Pulmonary artery endothelial cell (primary cell): ENCODE data around the gene SLITRK5. TPM values are rescaled to one million over a fixed set of nuclear protein-coding genes. Genes with fewer than 3 reads are reported as not detected.

Experiments
- DNase-seq: peaks from one replicate; pipeline ENCODE4 v3.0.0-alpha.2; 2011; ENCODE audit warnings: low read depth, low spot score
- total RNA-seq: library from RNA; depleted of rRNA; stranded (reverse); fragments of >200 nt; gene quantifications from 2 replicates; pipeline ENCODE4 v1.2.3, GENCODE V29; 2014

SLITRK5 gene
- total RNA-seq, 1 donor from 2014 or later, result not detected

DNA sequence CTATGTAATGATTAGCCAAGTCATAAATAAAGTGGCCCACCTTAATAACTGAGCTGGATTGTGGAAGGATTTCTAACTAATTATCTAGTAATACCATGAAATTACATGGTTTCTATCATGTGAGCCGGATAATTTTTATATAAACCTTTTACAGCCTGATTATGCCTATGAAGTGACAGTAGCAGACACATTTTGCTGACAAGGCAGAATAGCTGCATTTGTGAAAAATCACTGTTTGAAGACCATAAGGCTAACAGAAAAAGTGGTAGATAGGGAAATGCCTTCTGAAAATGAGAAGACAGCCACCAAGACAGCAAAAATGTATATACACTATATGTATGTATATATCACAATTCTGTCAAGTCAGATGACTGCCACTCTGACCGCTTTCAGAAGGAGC, 27.1 kb downstream of the SLITRK5 start:
- DNase-seq, result no peak

GRCh38 chr13:87709947-87710346, 38.8 kb downstream of the SLITRK5 start:
- no peak for DNase-seq

DNA sequence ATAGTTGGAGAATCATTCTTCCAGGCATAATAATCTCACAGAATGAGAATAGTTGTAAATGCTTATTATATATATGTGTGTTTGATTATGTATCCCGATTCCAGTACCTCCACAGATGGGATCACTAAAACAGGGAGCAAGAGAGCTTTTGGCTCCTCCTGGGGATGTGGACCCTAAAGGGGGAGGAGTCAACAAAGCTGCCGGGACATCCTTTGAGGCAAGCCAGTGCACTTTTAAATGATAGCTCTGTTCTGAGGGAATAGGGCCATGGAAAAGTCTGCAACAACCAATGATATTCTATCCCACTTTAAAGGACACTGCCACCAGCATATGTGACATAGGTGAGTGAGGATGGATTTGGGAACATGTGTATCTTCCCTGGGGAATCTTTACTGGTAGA, 40.8 kb downstream of the SLITRK5 start:
- DNase-seq, result no peak
